Measurements from ENCODE around the gene SLC24A1. TPM values are rescaled to one million over a fixed set of nuclear protein-coding genes. Genes with fewer than 3 reads are reported as not detected.

The SLC24A1 gene
- total and polyA plus RNA-seq, 2 of the 13 experiments (the other 11 are each of a cell fraction or from before 2014, with no cell fraction given): 5.9 to 8.3 TPM

GRCh38 chr15:65610871-65611718 lies 10.6 kb upstream of the SLC24A1 start, which contains the start of gene INTS14 (continued):
- TF ChIP-seq POGK (CRISPR knock-in tag; conservative IDR thresholded peaks at IDR 0.05): peak; percentile 82
- peak; percentile 84; the same call in 1 of the 2 replicates for TF ChIP-seq POLR2AphosphoS2 (IDR thresholded peaks at IDR 0.05; ENCODE audit: low read depth, low read length)
- TF ChIP-seq RFX5 (IDR thresholded peaks at IDR 0.05; ENCODE audit: low read depth, low read length): no peak
- no peak for TF ChIP-seq JUNB (CRISPR knock-in tag; IDR thresholded peaks at IDR 0.05; ENCODE audit: borderline replicate concordance)
- TF ChIP-seq ZNF33A (CRISPR knock-in tag; IDR thresholded peaks at IDR 0.05; ENCODE audit: borderline replicate concordance): peak; percentile 69
- 0 out of 2 replicates have a peak, but pooled peaks have one; percentile 70 for TF ChIP-seq ZNF276 (CRISPR knock-in tag; IDR thresholded peaks at IDR 0.05; ENCODE audit: low read depth)
- peak; percentile 77 for TF ChIP-seq JARID2 (CRISPR knock-in tag; IDR thresholded peaks at IDR 0.05; ENCODE audit: insufficient replicate concordance)
- peak; percentile 83 for TF ChIP-seq ZBTB40 (IDR thresholded peaks at IDR 0.05)
- peak; percentile 94 for TF ChIP-seq ZBTB40 (CRISPR knock-in tag; IDR thresholded peaks at IDR 0.05)
- TF ChIP-seq ZNF775 (CRISPR knock-in tag; IDR thresholded peaks at IDR 0.05; ENCODE audit: borderline replicate concordance): peak; percentile 98
- no peak for TF ChIP-seq ZNF512 (CRISPR knock-in tag; IDR thresholded peaks at IDR 0.05)
